Fibroblast of skin of left quadriceps (primary cell): ENCODE measurements around the gene NAA10.

ENCODE experiments used
- DNase-seq, 2 experiments: peaks; one replicate each; pipeline ENCODE4 v3.0.0-alpha.2; 2013; ENCODE audit warnings: low read depth in 2 of 2

The NAA10 gene

DNA sequence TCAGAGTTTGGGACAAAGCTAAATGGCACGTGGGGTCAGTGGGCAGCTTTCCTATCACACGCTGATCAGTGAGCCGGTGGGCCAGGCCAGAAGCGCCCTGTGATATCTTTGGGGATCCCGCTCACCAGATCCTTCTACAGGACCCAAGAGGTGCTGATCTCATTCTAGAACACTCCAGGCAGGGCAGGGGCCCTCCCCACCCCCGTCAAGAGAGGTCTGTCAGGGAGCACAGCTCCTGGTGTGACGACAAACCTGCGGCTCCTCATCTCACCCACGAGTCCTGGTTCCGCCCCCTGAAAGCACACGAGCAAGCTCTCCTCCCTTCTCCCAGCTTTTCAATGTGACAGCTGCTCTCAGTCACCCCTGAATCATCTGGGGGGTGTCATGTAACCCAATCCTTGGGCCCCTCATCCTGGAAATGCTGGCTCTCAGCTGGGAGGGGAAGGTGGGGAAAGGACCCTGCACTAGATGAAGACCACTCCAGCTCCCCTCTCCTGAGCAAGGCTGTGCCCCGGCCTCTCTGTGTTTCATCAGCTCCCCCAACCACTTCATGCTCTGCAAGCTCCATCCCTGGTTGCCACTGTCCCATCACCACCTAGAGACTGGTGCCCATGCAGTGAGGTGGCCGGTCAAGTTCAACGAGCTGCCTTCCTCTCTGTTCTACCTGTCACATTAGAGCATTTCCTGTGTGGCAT is 32.2 kb upstream of the NAA10 start:
- DNase-seq = no peak

- no peak for DNase-seq
Observed at GRCh38 chrX:153966283-153966688, 31.4 kb upstream of the NAA10 start.

GRCh38 chrX:153965406-153965805 is 30.6 kb upstream of the NAA10 start:
- no peak for DNase-seq

DNA sequence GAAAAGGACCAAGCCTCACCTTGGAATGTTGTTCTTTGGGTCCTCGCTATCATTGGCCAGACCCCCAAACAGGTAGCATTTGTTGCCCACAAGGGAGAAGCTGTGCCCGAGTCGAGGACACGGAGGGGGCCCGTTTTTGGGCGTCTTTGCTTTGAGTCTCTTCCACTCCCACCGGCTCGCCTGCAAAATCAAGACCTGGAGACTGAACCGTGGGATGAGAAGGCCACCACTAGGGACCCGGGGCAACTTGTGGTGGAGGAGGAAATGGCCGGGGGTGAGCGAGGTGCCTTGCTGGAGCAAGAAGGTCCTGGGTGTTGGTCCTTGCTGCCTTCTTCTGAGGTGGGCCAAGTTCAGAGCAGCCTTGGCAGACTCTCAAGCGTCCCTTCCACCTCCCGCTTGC is 29.3 kb upstream of the NAA10 start:
- DNase-seq = no peak

DNA sequence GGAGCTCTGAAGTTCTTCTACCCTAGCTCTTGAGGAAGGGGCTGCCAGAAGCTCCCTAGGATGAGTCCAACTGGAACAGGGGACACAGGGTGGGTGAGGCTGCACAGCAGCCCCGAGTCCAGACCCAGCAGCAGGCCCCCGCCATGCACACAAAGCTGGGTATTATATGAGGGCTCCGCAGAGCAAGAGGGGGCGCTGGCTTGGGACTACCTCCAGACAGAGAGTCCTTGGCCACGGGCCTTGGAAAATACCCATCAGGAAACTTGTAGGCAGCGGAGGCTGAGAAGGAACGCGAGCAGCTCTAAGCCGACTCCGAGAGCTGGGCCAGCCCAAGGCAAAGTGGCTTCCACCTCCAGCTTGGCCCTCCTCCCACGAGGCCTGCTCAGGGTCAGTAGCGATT is 28.7 kb upstream of the NAA10 start:
- no peak for DNase-seq

DNA sequence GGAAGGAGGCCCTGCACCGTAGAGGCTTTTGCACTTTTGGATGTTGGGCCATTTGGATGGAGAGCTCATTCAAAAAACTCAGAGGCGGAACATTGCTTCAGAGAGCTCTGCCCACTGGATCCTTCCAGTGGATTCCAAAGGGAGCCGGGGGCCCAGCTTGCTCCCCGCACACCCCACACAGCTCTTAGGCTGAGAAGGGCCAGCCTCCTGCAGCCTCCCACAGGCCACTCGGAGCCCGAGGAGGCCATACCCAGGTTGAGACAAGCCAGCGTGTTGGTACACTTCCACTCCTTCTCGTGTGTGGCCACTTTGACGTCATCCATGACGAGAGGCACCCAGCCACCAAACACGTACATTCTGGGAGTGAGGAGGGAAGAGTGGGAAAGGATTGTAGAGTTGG is 26.5 kb upstream of the NAA10 start:
- DNase-seq = no peak

GRCh38 chrX:153960786-153961185 is 25.9 kb upstream of the NAA10 start:
- DNase-seq = no peak

GRCh38 chrX:153960077-153960476 is 25.2 kb upstream of the NAA10 start:
- DNase-seq = no peak

DNA sequence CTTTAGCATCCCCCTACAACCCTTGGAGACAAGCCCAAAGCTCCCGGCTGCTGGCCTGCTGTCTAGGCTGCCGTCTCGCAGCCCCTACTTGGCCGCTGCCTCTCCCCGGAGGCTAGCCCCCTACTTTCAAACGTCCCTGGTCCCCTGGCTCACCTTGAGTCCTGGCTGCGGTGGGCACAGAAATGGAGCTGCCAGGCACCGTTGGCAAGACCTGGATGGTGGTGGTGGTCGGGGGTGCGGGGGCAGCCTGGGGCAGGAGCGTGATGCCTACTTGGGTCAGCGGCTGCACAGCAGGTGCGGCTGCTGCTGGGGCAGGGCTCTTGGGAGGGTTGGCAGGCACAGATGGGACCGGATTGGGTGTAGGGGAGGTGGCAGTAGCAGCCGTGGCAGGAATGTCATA is 24.8 kb upstream of the NAA10 start:
- no peak for DNase-seq

DNA sequence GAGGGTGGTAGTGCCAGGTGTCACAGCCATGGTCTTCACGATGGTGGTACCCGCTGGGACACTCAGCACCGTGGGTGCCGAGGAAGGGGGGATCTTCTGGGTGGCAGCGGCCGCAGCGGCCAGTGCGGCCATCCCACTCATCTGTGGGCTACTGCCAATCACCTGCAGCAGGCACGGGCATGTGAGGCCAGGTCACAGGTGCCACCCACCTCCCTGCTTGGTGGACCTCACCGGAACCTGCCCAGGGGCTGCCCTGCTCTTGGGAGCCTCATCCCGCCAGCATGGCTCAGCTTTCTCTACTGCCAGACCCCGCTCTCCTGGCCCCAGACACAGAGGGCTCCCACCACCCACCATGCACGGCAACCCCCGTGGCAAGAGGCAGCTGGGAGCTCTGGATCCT is 23.8 kb upstream of the NAA10 start:
- no peak for DNase-seq

GRCh38 chrX:153957224-153957623 is 22.4 kb upstream of the NAA10 start:
- no peak for DNase-seq

- no peak for DNase-seq
Observed at GRCh38 chrX:153956044-153956907, 21.4 kb upstream of the NAA10 start.

- DNase-seq = no peak
Observed at GRCh38 chrX:153955228-153955732, 20.4 kb upstream of the NAA10 start.

GRCh38 chrX:153954558-153955227 is 19.9 kb upstream of the NAA10 start:
- no peak for DNase-seq

- no peak for DNase-seq
Observed at GRCh38 chrX:153953892-153954557, 19.2 kb upstream of the NAA10 start.

DNA sequence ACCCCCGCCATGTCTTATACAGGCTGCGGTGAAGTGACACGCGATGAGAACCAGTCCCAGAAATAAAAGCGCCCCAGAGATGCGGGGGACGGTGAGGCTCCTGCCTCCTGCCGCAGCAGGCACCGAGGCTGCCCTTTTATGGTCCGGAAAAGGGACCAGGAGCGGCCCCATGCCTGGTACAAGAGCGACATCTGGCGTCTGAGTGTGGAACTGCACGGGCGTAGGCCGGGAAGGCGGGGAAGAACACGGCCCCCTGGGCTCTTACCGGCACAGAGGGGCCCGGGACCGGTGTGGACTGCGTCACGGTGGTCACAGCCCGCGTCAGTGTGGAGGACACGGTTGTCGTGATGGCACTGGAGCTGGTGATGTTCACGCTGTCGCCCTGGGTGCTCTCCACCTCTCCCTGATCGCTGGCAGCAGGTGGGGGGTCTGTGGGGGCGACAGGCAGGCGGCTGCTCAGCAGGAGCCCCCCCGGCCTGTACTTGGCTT is 18.5 kb upstream of the NAA10 start:
- peak in 1 of 2 experiments; percentile 34 for DNase-seq

DNA sequence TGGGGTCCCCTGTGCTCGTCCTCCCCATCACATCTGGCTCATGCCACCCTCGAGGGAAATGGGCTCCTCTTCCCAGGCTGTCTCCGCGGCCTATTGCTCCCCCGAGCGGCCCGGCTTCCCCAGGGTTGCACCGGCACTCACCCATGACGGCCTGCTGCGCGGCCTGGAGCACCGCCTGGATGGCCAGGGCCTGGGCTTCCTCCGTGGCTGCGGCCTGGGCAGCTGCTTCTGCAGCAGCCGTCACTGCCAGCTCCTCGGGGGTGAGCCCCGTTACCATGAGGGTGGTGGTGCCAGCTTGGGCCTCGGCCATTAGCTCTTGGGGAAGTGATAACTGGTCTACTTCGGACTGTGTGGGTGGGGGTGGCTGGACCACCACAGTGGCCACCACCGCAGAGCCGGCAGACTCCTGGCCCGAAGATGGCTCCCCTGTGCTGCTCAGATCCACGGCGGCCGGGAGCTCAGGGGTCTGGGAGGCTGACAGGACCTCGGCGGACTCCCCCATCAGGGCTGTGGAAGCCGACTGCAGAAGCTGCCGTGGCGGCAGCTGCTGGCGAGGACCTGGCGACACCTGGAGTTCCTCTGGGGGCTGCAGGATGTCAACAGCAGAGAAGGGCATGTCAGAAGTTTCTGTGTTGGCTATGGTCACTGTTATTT is 17.7 kb upstream of the NAA10 start:
- no peak for DNase-seq

DNA sequence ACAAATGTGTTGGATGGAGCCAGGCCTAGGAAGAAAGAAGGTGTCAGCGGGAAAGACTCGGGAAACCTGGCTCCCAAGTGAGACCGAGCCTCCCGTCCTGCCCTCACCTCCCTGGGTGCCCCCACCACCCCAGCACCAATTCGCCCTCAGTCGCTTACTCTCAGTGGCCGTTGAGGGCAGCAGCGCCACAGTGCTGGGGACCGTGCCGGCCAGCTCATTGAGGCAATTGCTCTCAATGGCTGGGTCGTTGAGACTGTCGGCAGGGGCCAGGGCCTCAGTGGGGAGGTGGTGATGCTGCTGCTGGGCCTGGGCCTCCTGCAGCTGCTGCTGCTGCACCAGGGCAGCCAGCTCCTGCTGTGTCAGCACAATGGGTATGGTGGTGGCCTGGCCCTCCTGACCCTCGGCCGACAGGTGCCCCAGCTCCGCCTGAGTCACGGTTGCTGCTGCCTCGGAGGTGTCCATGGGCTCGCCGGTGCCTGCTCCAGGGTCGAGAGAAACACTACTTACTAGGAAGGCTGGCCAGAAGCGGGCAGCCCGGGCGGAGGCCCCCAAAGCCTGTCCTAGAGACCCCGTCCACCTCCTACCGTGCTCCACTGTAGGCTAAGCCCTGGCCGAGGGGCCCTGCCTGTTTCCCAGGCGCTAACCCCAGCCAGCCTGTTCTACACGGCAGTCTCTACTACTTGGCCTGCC is 17.0 kb upstream of the NAA10 start:
- no peak for DNase-seq

- DNase-seq = no peak
Observed at GRCh38 chrX:153950127-153950526, 15.3 kb upstream of the NAA10 start.
